H1 (cell line): ENCODE data around the gene GPRASP1.
"Not testable (repeated sequence)": the region's sequence is repeated elsewhere in the genome, so short reads cannot be mapped to it uniquely, and the experiment has no call there.

Experiments used
- EP300 ChIP-seq, 2 experiments: IDR thresholded peaks; 1 replicate in 1 of 2; 2 replicates in 1 of 2; pipeline ENCODE4 v1.6.1; 2011 to 2012; ENCODE audit warnings: low read depth in 2 of 2, low read length in 2 of 2, mild to moderate bottlenecking in 2 of 2, borderline replicate concordance in 1 of 2, inconsistent platforms in 1 of 2, moderate library complexity in 1 of 2
- EZH2 ChIP-seq: fragments of 200-600 bp; sonication (generic); IDR thresholded peaks from 2 replicates; pipeline ENCODE4 v1.7.1; 2012; ENCODE audit warnings: low read depth, mild to moderate bottlenecking, moderate library complexity, low read length, inconsistent platforms; ENCODE audit not compliant: severe bottlenecking
- HDAC6 ChIP-seq: IDR thresholded peaks from one replicate; pipeline ENCODE4 v1.7.1; 2012; ENCODE audit warnings: low read depth, mild to moderate bottlenecking, inconsistent platforms, low read length, moderate library complexity
- NRF1 ChIP-seq: IDR thresholded peaks from 2 replicates; pipeline ENCODE4 v1.6.1; 2011; ENCODE audit warnings: mild to moderate bottlenecking, low read depth, low read length, improper control_type of control experiment
- PHF8 ChIP-seq: fragments of 200-600 bp; sonication (generic); conservative IDR thresholded peaks from 2 replicates; pipeline ENCODE4 v1.7.1; 2012; ENCODE audit warnings: low read depth, mild to moderate bottlenecking, inconsistent platforms, low read length, moderate library complexity
- POLR2A ChIP-seq, 2 experiments: IDR thresholded peaks; 1 replicate in 1 of 2; 2 replicates in 1 of 2; pipeline ENCODE4 v1.6.1; 2011; ENCODE audit warnings: low read depth in 2 of 2, low read length in 2 of 2, mild to moderate bottlenecking in 2 of 2; ENCODE audit errors: control extremely low read depth in 1 of 2
- POLR2AphosphoS5 ChIP-seq: IDR thresholded peaks from 2 replicates; pipeline ENCODE4 v1.6.1; 2011; ENCODE audit warnings: low read depth, low read length
- RAD21 ChIP-seq, 2 experiments: IDR thresholded peaks in 1 of 2; conservative IDR thresholded peaks in 1 of 2; 2 replicates each; pipeline ENCODE4 v1.6.1; 2011; ENCODE audit warnings: low read depth in 2 of 2, low read length in 2 of 2, improper control_type of control experiment in 1 of 2, inconsistent platforms in 1 of 2, mild to moderate bottlenecking in 1 of 2, moderate library complexity in 1 of 2
- TBP ChIP-seq: IDR thresholded peaks from 2 replicates; pipeline ENCODE4 v1.6.1; 2011; ENCODE audit warnings: low read depth, low read length, improper control_type of control experiment
- YY1 ChIP-seq: IDR thresholded peaks from 2 replicates; pipeline ENCODE4 v1.6.1; 2011; ENCODE audit warnings: low read depth, mild to moderate bottlenecking, low read length
- TF ChIP-seq, protein P1 (sequence below): IDR thresholded peaks from 2 replicates; pipeline ENCODE4 v1.6.1; 2012; ENCODE audit warnings: low read length, inconsistent platforms
- TF ChIP-seq, protein P2 (sequence below), 3 experiments: IDR thresholded peaks; 1 replicate in 2 of 3; 2 replicates in 1 of 3; pipeline versions ENCODE4 v1.5.1 to v1.6.1; 2011; ENCODE audit warnings: low read length in 3 of 3, mild to moderate bottlenecking in 3 of 3, inconsistent platforms in 2 of 3, low read depth in 1 of 3, moderate library complexity in 1 of 3; ENCODE audit not compliant: insufficient read depth in 1 of 3; ENCODE audit errors: control extremely low read depth in 1 of 3
- TF ChIP-seq, protein P3 (sequence below): IDR thresholded peaks from 2 replicates; pipeline ENCODE4 v1.6.1; 2012; ENCODE audit warnings: inconsistent platforms

DNA sequence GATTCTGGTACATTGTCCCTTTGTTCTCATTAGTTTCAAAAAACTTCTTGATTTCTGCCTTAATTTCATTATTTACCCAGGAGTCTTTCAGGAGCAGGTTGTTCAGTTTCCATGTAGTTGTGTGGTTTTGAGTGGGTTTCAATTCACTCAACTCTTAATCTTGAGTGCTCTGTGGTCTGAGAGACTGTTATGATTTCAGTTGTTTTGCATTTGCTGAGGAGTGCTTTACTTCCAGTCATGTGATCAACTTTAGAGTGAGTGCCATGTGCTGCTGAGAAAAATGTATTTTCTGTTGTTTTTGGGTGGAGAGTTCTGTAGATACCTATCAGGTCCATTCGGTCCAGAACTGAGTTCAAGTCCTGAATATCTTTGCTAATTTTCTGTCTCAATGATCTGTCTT is 15.8 kb downstream of the GPRASP1 start:
- TF ChIP-seq POLR2AphosphoS5; EZH2; POLR2A (IDR thresholded peaks at IDR 0.05; ENCODE audit: control extremely low read depth in 1 of 2, low read depth in 2 of 2, low read length in 2 of 2); HDAC6; YY1; NRF1; RAD21 (IDR thresholded peaks at IDR 0.05 in 1 of 2, conservative IDR thresholded peaks at IDR 0.05 in 1 of 2; ENCODE audit: low read depth in 2 of 2, low read length in 2 of 2); PHF8; EP300 (IDR thresholded peaks at IDR 0.05; ENCODE audit: borderline replicate concordance in 1 of 2, low read depth in 2 of 2, low read length in 2 of 2); TBP: not testable (repeated sequence)
- TF ChIP-seq, protein P1, sequence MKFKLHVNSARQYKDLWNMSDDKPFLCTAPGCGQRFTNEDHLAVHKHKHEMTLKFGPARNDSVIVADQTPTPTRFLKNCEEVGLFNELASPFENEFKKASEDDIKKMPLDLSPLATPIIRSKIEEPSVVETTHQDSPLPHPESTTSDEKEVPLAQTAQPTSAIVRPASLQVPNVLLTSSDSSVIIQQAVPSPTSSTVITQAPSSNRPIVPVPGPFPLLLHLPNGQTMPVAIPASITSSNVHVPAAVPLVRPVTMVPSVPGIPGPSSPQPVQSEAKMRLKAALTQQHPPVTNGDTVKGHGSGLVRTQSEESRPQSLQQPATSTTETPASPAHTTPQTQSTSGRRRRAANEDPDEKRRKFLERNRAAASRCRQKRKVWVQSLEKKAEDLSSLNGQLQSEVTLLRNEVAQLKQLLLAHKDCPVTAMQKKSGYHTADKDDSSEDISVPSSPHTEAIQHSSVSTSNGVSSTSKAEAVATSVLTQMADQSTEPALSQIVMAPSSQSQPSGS, result not testable (repeated sequence)
- TF ChIP-seq, protein P2, sequence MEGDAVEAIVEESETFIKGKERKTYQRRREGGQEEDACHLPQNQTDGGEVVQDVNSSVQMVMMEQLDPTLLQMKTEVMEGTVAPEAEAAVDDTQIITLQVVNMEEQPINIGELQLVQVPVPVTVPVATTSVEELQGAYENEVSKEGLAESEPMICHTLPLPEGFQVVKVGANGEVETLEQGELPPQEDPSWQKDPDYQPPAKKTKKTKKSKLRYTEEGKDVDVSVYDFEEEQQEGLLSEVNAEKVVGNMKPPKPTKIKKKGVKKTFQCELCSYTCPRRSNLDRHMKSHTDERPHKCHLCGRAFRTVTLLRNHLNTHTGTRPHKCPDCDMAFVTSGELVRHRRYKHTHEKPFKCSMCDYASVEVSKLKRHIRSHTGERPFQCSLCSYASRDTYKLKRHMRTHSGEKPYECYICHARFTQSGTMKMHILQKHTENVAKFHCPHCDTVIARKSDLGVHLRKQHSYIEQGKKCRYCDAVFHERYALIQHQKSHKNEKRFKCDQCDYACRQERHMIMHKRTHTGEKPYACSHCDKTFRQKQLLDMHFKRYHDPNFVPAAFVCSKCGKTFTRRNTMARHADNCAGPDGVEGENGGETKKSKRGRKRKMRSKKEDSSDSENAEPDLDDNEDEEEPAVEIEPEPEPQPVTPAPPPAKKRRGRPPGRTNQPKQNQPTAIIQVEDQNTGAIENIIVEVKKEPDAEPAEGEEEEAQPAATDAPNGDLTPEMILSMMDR (IDR thresholded peaks at IDR 0.05; ENCODE audit: control extremely low read depth in 1 of 3, insufficient read depth in 1 of 3, low read depth in 1 of 3, low read length in 3 of 3), result not testable (repeated sequence)
- TF ChIP-seq, protein P3, sequence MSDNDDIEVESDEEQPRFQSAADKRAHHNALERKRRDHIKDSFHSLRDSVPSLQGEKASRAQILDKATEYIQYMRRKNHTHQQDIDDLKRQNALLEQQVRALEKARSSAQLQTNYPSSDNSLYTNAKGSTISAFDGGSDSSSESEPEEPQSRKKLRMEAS, result not testable (repeated sequence)
